Astrocyte (in vitro differentiated cells and primary cell): ENCODE results near the gene RNPS1. TPM values are rescaled to one million over a fixed set of nuclear protein-coding genes. Genes with fewer than 3 reads are reported as not detected.

Experiments
- DNase-seq: peaks from one replicate; pipeline ENCODE4 v3.0.0-alpha.2; 2010; ENCODE audit warnings: low read depth
- FAIRE-seq: peaks from 2 replicates; lab custom pipeline; 2011; peaks lifted over from hg19 to GRCh38; lab: Jason Lieb, UNC
- H2AFZ ChIP-seq: 2 replicates; pipeline ENCODE4 v1.6.0; 2012; ENCODE audit warnings: low read depth, low read length, inconsistent platforms
- H3K27ac ChIP-seq: 2 replicates; pipeline ENCODE4 v1.5.1; 2011; ENCODE audit warnings: low read depth, low read length, inconsistent platforms
- H3K27me3 ChIP-seq: 2 replicates; pipeline ENCODE4 v1.6.0; 2011; ENCODE audit warnings: low read length, inconsistent platforms; ENCODE audit not compliant: insufficient read depth
- H3K36me3 ChIP-seq: 2 replicates; pipeline ENCODE4 v1.5.1; 2011; ENCODE audit warnings: low read length, inconsistent platforms; ENCODE audit not compliant: insufficient read depth
- H3K4me1 ChIP-seq: 2 replicates; pipeline ENCODE4 v1.5.1; 2011; ENCODE audit warnings: low read length, inconsistent platforms; ENCODE audit not compliant: insufficient read depth
- H3K4me2 ChIP-seq: 2 replicates; pipeline ENCODE4 v1.6.0; 2012; ENCODE audit warnings: low read length, inconsistent platforms
- H3K4me3 ChIP-seq: 2 replicates; pipeline ENCODE4 v1.5.1; 2011; ENCODE audit warnings: low read depth, mild to moderate bottlenecking, low read length, inconsistent platforms; ENCODE audit not compliant: insufficient read depth
- H3K79me2 ChIP-seq: 2 replicates; pipeline ENCODE4 v1.6.0; 2012; ENCODE audit warnings: mild to moderate bottlenecking, low read length, inconsistent platforms; ENCODE audit not compliant: insufficient read depth
- H3K9ac ChIP-seq: 2 replicates; pipeline ENCODE4 v1.6.0; 2012; ENCODE audit warnings: mild to moderate bottlenecking, low read length, inconsistent platforms
- H3K9me3 ChIP-seq: 2 replicates; pipeline ENCODE4 v1.5.1; 2012; ENCODE audit warnings: low read depth, mild to moderate bottlenecking, low read length, inconsistent platforms; ENCODE audit not compliant: insufficient read depth
- H4K20me1 ChIP-seq: 2 replicates; pipeline ENCODE4 v1.6.0; 2012; ENCODE audit warnings: low read length, inconsistent platforms; ENCODE audit not compliant: insufficient read depth
- H3K27ac Mint-ChIP-seq: one replicate; pipeline ENCODE4 v1.8.0; 2021; ENCODE audit warnings: mild to moderate bottlenecking, mixed read lengths; ENCODE audit not compliant: unreplicated experiment
- H3K27me3 Mint-ChIP-seq: one replicate; pipeline ENCODE4 v1.8.0; 2021; ENCODE audit warnings: low read depth, mixed read lengths; ENCODE audit not compliant: unreplicated experiment
- H3K36me3 Mint-ChIP-seq: one replicate; pipeline ENCODE4 v1.8.0; 2021; ENCODE audit warnings: low read depth, mixed read lengths; ENCODE audit not compliant: unreplicated experiment
- H3K4me1 Mint-ChIP-seq: one replicate; pipeline ENCODE4 v1.8.0; 2021; ENCODE audit warnings: low read depth, mixed read lengths; ENCODE audit not compliant: unreplicated experiment
- H3K4me3 Mint-ChIP-seq: one replicate; pipeline ENCODE4 v1.8.0; 2021; ENCODE audit warnings: mild to moderate bottlenecking, moderate library complexity, mixed read lengths; ENCODE audit not compliant: unreplicated experiment
- H3K9me3 Mint-ChIP-seq: one replicate; pipeline ENCODE4 v1.8.0; 2021; ENCODE audit warnings: mild to moderate bottlenecking, mixed read lengths; ENCODE audit not compliant: unreplicated experiment
- CTCF ChIP-seq: IDR thresholded peaks from 2 replicates; pipeline ENCODE4 v1.5.1; 2011; ENCODE audit warnings: low read depth, mild to moderate bottlenecking, inconsistent platforms, low read length, moderate library complexity; ENCODE audit not compliant: insufficient read depth
- EZH2 ChIP-seq: IDR thresholded peaks from 2 replicates; pipeline ENCODE4 v1.6.1; 2012; ENCODE audit warnings: mild to moderate bottlenecking, low read length, inconsistent platforms; ENCODE audit not compliant: insufficient read depth
- total RNA-seq: library from RNA; stranded (reverse); gene quantifications from 2 replicates; pipeline ENCODE4 v1.2.1, GENCODE V29; 2021

The RNPS1 gene
- total RNA-seq, 1 donor from 2014 or later: 209 TPM

GRCh38 chr16:2212362-2213324 lies 55.3 kb downstream of the RNPS1 start:
- Mint-ChIP-seq H3K36me3 (peaks cover under 1% of the 10 kb centered on the region), H3K4me3 (peak overlapping the region; percentile 87), H3K27ac (peak overlapping the region; percentile 82), H3K9me3 (no peaks in the 10 kb centered on the region), H3K27me3 (no peaks in the 10 kb centered on the region), H3K4me1 (peaks cover 12% of the 10 kb centered on the region)
- peak overlapping the region; percentile 84 for H3K9ac ChIP-seq
- H3K4me2 ChIP-seq: peak overlapping the region; percentile 85
- H3K27me3 ChIP-seq: no peaks in the 10 kb centered on the region
- H3K36me3 ChIP-seq: no peaks in the 10 kb centered on the region
- DNase-seq (no peak), FAIRE-seq (no peak)
- H3K4me3 ChIP-seq: peak overlapping the region; percentile 72
- H3K4me1 ChIP-seq: peaks cover 19% of the 10 kb centered on the region
- peaks cover 30% of the 10 kb centered on the region for H4K20me1 ChIP-seq
- TF ChIP-seq CTCF (no peak), EZH2 (no peak)
- H3K27ac ChIP-seq: no peak overlapping the region
- no peaks in the 10 kb centered on the region for H3K9me3 ChIP-seq
- H3K79me2 ChIP-seq: peaks cover 29% of the 10 kb centered on the region
- H2AFZ ChIP-seq: no peak overlapping the region

- Histone ChIP-seq H3K4me3 (no peak overlapping the region), H2AFZ (no peak overlapping the region)
- no peaks in the 10 kb centered on the region for H3K9me3 Mint-ChIP-seq
These were observed 56.0 kb downstream of the RNPS1 start for GRCh38 chr16:2211923-2212347.

More at GRCh38 chr16:2211923-2212347, 56.0 kb downstream of the RNPS1 start:
- peaks cover 30% of the 10 kb centered on the region for H4K20me1 ChIP-seq
- H3K27me3 ChIP-seq: no peaks in the 10 kb centered on the region
- H3K9me3 ChIP-seq: no peaks in the 10 kb centered on the region
- H3K27me3 Mint-ChIP-seq: no peaks in the 10 kb centered on the region
- TF ChIP-seq CTCF (no peak), EZH2 (no peak)
- no peak overlapping the region for H3K27ac ChIP-seq
- FAIRE-seq (no peak), DNase-seq (no peak)
- peaks cover 12% of the 10 kb centered on the region for H3K4me1 Mint-ChIP-seq
- H3K36me3 Mint-ChIP-seq: peaks cover 4% of the 10 kb centered on the region
- no peak overlapping the region for H3K9ac ChIP-seq
- H3K79me2 ChIP-seq: peaks cover 35% of the 10 kb centered on the region
- H3K27ac Mint-ChIP-seq: no peak overlapping the region
- peak overlapping the region; percentile 85 for H3K4me2 ChIP-seq
- H3K4me1 ChIP-seq: peaks cover 19% of the 10 kb centered on the region
- peak overlapping the region; percentile 9 for H3K4me3 Mint-ChIP-seq
- H3K36me3 ChIP-seq: no peaks in the 10 kb centered on the region
